Activated CD4-positive, alpha-beta T cell treated with anti-CD3 and anti-CD28 coated beads, Interleukin-2, amount 10 ng/mL, durations not matched to agents 7 days and 5 days (primary cell): ENCODE data around the gene BTBD10. TPM values are rescaled to one million over a fixed set of nuclear protein-coding genes. Genes with fewer than 3 reads are reported as not detected.

Experiments used
- CTCF ChIA-PET: fragments of 350-600 bp; sonication (Branson Sonifier 250); formaldehyde crosslinking; loops from one replicate; lab custom pipeline; 2021; ENCODE audit warnings: antibody characterized with exemption; lab: Charles Lee
- POLR2A ChIA-PET: fragments of 350-600 bp; sonication (Branson Sonifier 250); formaldehyde crosslinking; loops from one replicate; lab custom pipeline; 2021; ENCODE audit warnings: antibody characterized with exemption; lab: Charles Lee
- DNase-seq: peaks from one replicate; pipeline ENCODE4 v3.0.0-alpha.2; 2020
- H3K27ac Mint-ChIP-seq: one replicate; pipeline ENCODE4 v1.8.0; 2021; ENCODE audit warnings: mild to moderate bottlenecking, moderate library complexity, mixed read lengths
- H3K27me3 Mint-ChIP-seq: one replicate; pipeline ENCODE4 v1.8.0; 2021; ENCODE audit warnings: mixed read lengths
- H3K36me3 Mint-ChIP-seq: one replicate; pipeline ENCODE4 v1.8.0; 2021; ENCODE audit warnings: low read depth, mixed read lengths
- H3K4me1 Mint-ChIP-seq: one replicate; pipeline ENCODE4 v1.8.0; 2021; ENCODE audit warnings: mixed read lengths
- H3K4me3 Mint-ChIP-seq: one replicate; pipeline ENCODE4 v1.8.0; 2021; ENCODE audit warnings: mild to moderate bottlenecking, moderate library complexity, mixed read lengths
- H3K9me3 Mint-ChIP-seq: one replicate; pipeline ENCODE4 v1.8.0; 2021; ENCODE audit warnings: mixed read lengths
- total RNA-seq, 2 experiments: library from RNA; stranded (reverse); gene quantifications; one replicate each; pipeline ENCODE4 v1.2.3, GENCODE V29; 2021

Gene BTBD10
- total RNA-seq, 2 experiments from 2014 or later, result 25.7 to 31.3 TPM

DNA sequence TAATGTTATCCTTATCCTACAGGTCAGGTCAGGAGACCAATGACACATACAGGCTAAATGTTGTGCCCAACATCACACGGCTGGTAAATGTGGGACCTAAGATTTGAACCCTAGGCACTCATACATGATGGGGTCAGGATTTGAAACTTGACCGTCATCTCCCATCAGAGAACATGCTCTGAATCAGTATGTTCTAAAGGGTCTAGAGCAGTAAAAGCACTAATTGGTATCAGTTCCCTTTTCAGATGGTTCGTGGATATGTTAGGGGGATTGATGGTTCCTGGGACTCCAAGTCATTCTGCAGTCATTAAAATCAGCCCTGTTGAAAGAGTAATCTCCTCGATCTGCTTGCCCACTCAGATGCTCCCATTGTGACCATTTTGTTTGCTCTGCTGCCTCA lies 120.0 kb downstream of the BTBD10 start:
- H3K4me3 Mint-ChIP-seq, result no peak overlapping the region
- no peak overlapping the region for H3K27ac Mint-ChIP-seq
- ChIA-PET CTCF (interaction anchor here (0.8 to 1.3 kb wide), 4 partner anchors 8 to 92 kb away, joined by 3 to 6 read pairs (median 4); no protein-coding TSS in a partner anchor), POLR2A (no interaction called here)
- peaks cover 2% of the 10 kb centered on the region for H3K36me3 Mint-ChIP-seq
- no peaks in the 10 kb centered on the region for H3K27me3 Mint-ChIP-seq
- peaks cover 41% of the 10 kb centered on the region for H3K4me1 Mint-ChIP-seq
- no peak for DNase-seq
- no peaks in the 10 kb centered on the region for H3K9me3 Mint-ChIP-seq

DNA sequence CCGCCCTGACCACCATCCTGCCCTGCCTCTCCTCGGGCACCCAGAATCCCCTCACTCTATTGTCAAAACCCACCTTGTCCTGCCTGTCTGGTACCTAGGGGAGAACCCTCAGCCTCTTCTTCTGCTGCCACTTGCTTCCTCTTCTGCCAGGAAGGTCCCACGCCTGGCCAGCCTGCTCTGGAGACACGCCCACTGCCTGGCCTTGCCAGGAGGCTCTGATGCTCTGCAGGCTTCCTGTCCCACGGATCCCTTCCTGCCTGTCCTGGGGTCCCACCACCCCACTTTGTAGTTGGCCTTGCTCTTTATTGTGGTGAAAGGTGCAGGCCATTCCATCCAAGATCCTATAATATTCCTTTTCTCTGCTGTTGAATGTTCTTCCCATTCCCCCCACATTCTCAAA lies 122.0 kb downstream of the BTBD10 start:
- POLR2A ChIA-PET, result no interaction called here
- CTCF ChIA-PET, result no interaction called here
- H3K9me3 Mint-ChIP-seq, result no peaks in the 10 kb centered on the region
- DNase-seq, result no peak
- H3K27me3 Mint-ChIP-seq, result no peaks in the 10 kb centered on the region
- peaks cover 47% of the 10 kb centered on the region for H3K4me1 Mint-ChIP-seq
- peaks cover 2% of the 10 kb centered on the region for H3K36me3 Mint-ChIP-seq
- no peak overlapping the region for H3K27ac Mint-ChIP-seq
- H3K4me3 Mint-ChIP-seq, result no peak overlapping the region

DNA sequence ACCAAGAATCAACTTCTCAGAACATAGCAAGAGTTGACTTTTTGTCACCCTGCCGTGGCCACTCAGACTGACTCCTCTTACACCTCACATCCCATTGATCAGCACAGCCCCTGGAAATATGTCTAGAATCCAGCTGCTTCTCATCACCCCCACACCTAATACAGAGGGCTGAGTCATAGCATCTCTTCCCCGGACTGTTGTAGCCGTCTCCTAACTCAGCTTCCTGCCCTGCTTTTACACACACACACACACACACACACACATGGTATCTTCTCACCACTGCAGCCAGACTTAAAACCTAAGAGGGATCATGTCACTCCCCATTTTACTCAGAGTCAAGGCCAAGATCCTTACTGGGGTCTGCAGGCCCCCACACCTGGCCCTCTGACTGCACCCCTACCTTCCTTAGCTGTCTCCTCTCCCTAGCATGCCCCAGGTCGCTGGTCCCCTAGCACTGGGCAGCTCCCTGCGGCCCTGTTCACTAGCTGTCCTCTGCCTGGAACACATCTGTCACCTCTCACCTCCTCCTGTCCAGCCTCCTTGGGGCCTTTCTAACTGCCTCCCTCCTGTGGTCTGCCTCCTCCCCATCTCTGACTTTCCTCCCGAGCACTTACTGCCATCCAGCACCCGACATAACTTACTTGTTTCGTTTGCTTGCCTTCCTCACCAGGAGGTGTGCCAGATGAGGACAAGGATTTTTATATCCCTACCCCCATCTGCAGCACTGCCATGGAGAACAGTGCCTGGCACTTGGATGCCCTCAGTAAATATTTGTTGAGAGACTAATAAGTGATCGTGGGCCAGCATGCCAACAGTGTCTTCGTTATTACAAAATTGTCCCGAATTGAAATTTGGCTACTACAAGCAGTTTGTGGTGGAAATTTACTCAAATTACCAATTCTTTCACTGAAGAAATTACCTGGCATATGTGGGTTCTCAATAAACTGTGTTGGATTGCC lies 123.5 kb downstream of the BTBD10 start:
- peak; percentile 26 for DNase-seq
- Mint-ChIP-seq H3K4me1 (peaks cover 55% of the 10 kb centered on the region), H3K9me3 (no peaks in the 10 kb centered on the region), H3K4me3 (peak overlapping the region; percentile 8), H3K27me3 (no peaks in the 10 kb centered on the region), H3K27ac (peak overlapping the region; percentile 85), H3K36me3 (peaks cover 2% of the 10 kb centered on the region)
- ChIA-PET POLR2A (interaction anchor here (0.7 kb wide), 1 partner anchor 124 kb away, joined by 3 read pairs; the partner anchor contains the start of gene BTBD10), CTCF (interaction anchor here (0.8 to 1.4 kb wide), 4 partner anchors 9 to 26 kb away, joined by 4 read pairs; no protein-coding TSS in a partner anchor)

DNA sequence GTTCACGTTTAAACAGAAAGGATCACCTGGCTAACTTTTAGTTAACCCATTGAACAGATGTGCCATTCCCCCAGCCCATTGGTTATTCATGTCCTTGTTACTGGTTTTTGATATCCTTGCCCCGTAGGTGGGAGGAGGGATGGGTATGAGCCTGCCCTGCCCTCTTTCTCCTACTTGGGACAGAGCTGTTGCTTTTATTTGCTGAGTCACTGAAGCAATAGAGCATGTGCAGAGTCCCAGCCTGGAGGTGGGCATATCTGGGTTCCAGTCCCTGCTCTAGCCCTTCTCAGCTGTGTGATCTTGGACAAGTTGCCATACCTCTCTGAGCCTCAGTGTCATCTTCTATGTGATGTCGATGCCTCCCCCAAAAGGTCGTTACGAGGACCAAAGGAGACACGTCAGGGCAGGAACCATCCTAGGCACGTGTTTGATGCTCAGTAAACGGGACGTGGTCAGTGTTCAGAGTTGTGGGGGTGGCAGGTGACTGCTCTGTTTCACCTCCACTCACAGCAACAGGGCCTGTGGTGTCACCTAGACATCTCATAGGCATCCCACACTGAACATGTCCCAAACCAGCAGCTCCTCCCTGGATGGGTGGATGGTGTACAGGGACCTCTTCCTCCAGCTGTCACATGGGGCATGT lies 124.5 kb downstream of the BTBD10 start:
- Mint-ChIP-seq H3K27me3 (no peaks in the 10 kb centered on the region), H3K4me3 (peak overlapping the region; percentile 63), H3K36me3 (no peaks in the 10 kb centered on the region), H3K9me3 (no peaks in the 10 kb centered on the region), H3K27ac (peak overlapping the region; percentile 85), H3K4me1 (peaks cover 60% of the 10 kb centered on the region)
- CTCF ChIA-PET, result interaction anchor here (1.0 to 1.7 kb wide), 5 partner anchors 9 to 113 kb away, joined by 3 to 4 read pairs (median 4); no protein-coding TSS in a partner anchor
- DNase-seq, result peak; percentile 26
- POLR2A ChIA-PET, result interaction anchor here (0.7 kb wide), 1 partner anchor 125 kb away, joined by 3 read pairs; the partner anchor contains the start of gene BTBD10

DNA sequence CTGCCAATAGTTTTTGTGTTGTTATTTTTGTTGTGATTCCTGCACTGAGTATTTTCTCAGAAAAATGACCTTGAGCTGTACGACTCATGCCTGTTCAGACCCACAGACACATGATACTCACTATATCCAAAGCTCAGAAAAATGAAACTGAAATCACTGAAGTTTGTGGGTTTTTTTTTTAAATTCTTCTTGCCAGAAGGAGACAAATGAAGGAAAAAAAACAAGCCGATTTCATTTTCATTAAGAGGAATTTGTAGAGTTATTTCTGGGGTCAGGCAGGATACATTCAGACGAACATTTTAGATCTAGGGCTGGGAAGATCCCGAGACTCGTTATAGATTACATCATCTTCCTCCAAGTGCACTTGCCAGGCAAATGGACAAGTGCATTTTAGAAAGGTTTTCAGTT lies 125.0 kb downstream of the BTBD10 start:
- peak overlapping the region; percentile 85 for H3K27ac Mint-ChIP-seq
- peaks cover 65% of the 10 kb centered on the region for H3K4me1 Mint-ChIP-seq
- POLR2A ChIA-PET, result no interaction called here
- no peaks in the 10 kb centered on the region for H3K36me3 Mint-ChIP-seq
- DNase-seq, result no peak
- H3K27me3 Mint-ChIP-seq, result no peaks in the 10 kb centered on the region
- CTCF ChIA-PET, result interaction anchor here (0.7 to 1.7 kb wide), 4 partner anchors 9 to 117 kb away, joined by 3 to 4 read pairs (median 4); no protein-coding TSS in a partner anchor
- H3K4me3 Mint-ChIP-seq, result peak overlapping the region; percentile 63
- H3K9me3 Mint-ChIP-seq, result no peaks in the 10 kb centered on the region

Other genes starting within 250 kb of the BTBD10 start
- gene BMAL1, start 185.4 kb downstream of the BTBD10 start, total RNA-seq, result 10 to 100 TPM; 32.0 to 36.9 TPM
- gene PTH, start 32.8 kb upstream of the BTBD10 start, total RNA-seq, result not detected
- 10 to 100 TPM; 56.0 to 57.2 TPM for gene FAR1, start 205.4 kb upstream of the BTBD10 start, total RNA-seq